MM.1S (cell line): ENCODE data around the gene PKD2L1.

Experiments
- DNase-seq: peaks from one replicate; pipeline ENCODE4 v3.0.0-alpha.2; 2015
- H2AFZ ChIP-seq: fragments of 300-600 bp; sonication (generic); 2 replicates; pipeline ENCODE4 v1.6.0; 2016; ENCODE audit warnings: antibody characterized with exemption, low read length
- H3F3A ChIP-seq: fragments of 300-600 bp; sonication (generic); 2 replicates; pipeline ENCODE4 v1.6.1; 2016; ENCODE audit warnings: mild to moderate bottlenecking, antibody characterized with exemption, low read length, moderate library complexity, mixed read lengths; ENCODE audit not compliant: insufficient read depth
- H3K27ac ChIP-seq: fragments of 300-600 bp; sonication (generic); 2 replicates; pipeline ENCODE4 v1.5.1; 2016; ENCODE audit warnings: mild to moderate bottlenecking, low read length
- H3K27me3 ChIP-seq: fragments of 300-600 bp; sonication (generic); replicated peaks from 2 replicates; pipeline ENCODE4 v1.6.0; 2016; ENCODE audit warnings: low read length; ENCODE audit not compliant: insufficient read depth
- H3K36me3 ChIP-seq: fragments of 300-600 bp; sonication (generic); replicated peaks from 2 replicates; pipeline ENCODE4 v1.6.1; 2016; ENCODE audit warnings: mild to moderate bottlenecking, low read length, mixed read lengths; ENCODE audit not compliant: insufficient read depth
- H3K4me1 ChIP-seq: fragments of 300-600 bp; sonication (generic); 2 replicates; pipeline ENCODE4 v1.6.1; 2016; ENCODE audit warnings: low read length, mixed read lengths
- H3K4me2 ChIP-seq: fragments of 300-600 bp; sonication (generic); 2 replicates; pipeline ENCODE4 v1.6.0; 2016; ENCODE audit warnings: low read depth, low read length
- H3K4me3 ChIP-seq: fragments of 300-600 bp; sonication (generic); 2 replicates; pipeline ENCODE4 v1.5.1; 2016; ENCODE audit warnings: low read length, mixed read lengths
- H3K79me2 ChIP-seq: fragments of 300-600 bp; sonication (generic); 2 replicates; pipeline ENCODE4 v1.6.1; 2016; ENCODE audit warnings: mixed run types, low read length, mixed read lengths
- H3K9ac ChIP-seq: fragments of 300-600 bp; sonication (generic); 2 replicates; pipeline ENCODE4 v1.6.1; 2016; ENCODE audit warnings: low read length, mixed read lengths
- H3K9me2 ChIP-seq: fragments of 300-600 bp; sonication (generic); replicated peaks from 2 replicates; pipeline ENCODE4 v1.6.1; 2016; ENCODE audit warnings: mild to moderate bottlenecking, low read length, mixed read lengths; ENCODE audit not compliant: insufficient read depth
- H3K9me3 ChIP-seq: fragments of 300-600 bp; sonication (generic); replicated peaks from 2 replicates; pipeline ENCODE4 v1.6.1; 2016; ENCODE audit warnings: mild to moderate bottlenecking, low read length, mixed read lengths; ENCODE audit not compliant: insufficient read depth
- H4K20me1 ChIP-seq: fragments of 300-600 bp; sonication (generic); 2 replicates; pipeline ENCODE4 v1.6.1; 2016; ENCODE audit warnings: mild to moderate bottlenecking, low read length, moderate library complexity, mixed read lengths; ENCODE audit not compliant: insufficient read depth
- EZH2 ChIP-seq: fragments of 300-600 bp; sonication (generic); optimal IDR thresholded peaks from 2 replicates; pipeline ENCODE3; 2017; ENCODE audit warnings: low read depth, mild to moderate bottlenecking, antibody characterized with exemption, low read length, mixed read lengths
- EZH2phosphoT487 ChIP-seq: fragments of 300-600 bp; sonication (generic); IDR thresholded peaks from 2 replicates; pipeline ENCODE4 v1.6.1; 2018; ENCODE audit warnings: antibody characterized with exemption, low read length
- TF ChIP-seq, protein P1 (sequence below): fragments of 300-600 bp; sonication (generic); IDR thresholded peaks from 2 replicates; pipeline ENCODE4 v1.5.1; 2016; ENCODE audit warnings: antibody characterized with exemption, low read length, mixed read lengths

PKD2L1 gene

DNA sequence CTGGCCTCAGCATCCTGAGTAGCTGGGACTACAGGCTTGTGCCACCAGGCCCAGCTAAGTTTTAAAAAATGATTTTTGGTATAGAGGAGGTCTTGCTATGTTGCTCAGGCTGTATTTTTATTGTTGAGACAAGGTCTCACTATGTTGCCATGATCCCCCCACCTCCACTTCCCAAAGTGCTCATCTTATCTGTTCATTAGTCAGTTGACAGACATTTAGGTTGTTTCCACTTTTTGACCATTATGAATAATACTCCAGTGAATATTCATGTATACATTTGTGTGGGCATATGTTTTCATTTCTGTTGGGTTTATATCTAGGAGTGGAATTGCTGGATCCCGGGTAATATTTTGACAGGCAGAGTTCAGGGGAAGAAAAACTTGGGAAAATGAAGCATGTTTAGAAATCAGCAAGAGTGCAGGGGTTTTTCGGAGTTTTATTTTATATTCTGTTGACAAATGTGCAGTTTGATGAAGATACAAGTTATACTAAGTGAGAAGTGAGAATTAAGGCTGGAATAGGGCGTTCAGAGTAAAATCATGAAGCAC, 14.3 kb upstream of the PKD2L1 start:
- no peak for DNase-seq
- no peaks in the 10 kb centered on the region for H3K9me2 ChIP-seq
- TF ChIP-seq, protein P1, sequence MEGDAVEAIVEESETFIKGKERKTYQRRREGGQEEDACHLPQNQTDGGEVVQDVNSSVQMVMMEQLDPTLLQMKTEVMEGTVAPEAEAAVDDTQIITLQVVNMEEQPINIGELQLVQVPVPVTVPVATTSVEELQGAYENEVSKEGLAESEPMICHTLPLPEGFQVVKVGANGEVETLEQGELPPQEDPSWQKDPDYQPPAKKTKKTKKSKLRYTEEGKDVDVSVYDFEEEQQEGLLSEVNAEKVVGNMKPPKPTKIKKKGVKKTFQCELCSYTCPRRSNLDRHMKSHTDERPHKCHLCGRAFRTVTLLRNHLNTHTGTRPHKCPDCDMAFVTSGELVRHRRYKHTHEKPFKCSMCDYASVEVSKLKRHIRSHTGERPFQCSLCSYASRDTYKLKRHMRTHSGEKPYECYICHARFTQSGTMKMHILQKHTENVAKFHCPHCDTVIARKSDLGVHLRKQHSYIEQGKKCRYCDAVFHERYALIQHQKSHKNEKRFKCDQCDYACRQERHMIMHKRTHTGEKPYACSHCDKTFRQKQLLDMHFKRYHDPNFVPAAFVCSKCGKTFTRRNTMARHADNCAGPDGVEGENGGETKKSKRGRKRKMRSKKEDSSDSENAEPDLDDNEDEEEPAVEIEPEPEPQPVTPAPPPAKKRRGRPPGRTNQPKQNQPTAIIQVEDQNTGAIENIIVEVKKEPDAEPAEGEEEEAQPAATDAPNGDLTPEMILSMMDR, result no peak
- no peak for TF ChIP-seq EZH2phosphoT487
- TF ChIP-seq EZH2, result no peak
- H3K27ac ChIP-seq, result no peak overlapping the region
- peaks cover 24% of the 10 kb centered on the region for H3K79me2 ChIP-seq
- peaks cover 3% of the 10 kb centered on the region; the same call in 1 of the 2 replicates for H3K36me3 ChIP-seq
- H3K4me1 ChIP-seq, result peaks cover 23% of the 10 kb centered on the region
- H3K27me3 ChIP-seq, result no peaks in the 10 kb centered on the region
- no peak overlapping the region for H3K4me2 ChIP-seq
- H4K20me1 ChIP-seq, result peaks cover 5% of the 10 kb centered on the region; the same call in 1 of the 2 replicates
- no peak overlapping the region for H2AFZ ChIP-seq
- H3K9me3 ChIP-seq, result no peaks in the 10 kb centered on the region
- peaks cover 4% of the 10 kb centered on the region; the same call in 1 of the 2 replicates for H3F3A ChIP-seq
- no peak overlapping the region for H3K4me3 ChIP-seq
- H3K9ac ChIP-seq, result no peak overlapping the region

DNA sequence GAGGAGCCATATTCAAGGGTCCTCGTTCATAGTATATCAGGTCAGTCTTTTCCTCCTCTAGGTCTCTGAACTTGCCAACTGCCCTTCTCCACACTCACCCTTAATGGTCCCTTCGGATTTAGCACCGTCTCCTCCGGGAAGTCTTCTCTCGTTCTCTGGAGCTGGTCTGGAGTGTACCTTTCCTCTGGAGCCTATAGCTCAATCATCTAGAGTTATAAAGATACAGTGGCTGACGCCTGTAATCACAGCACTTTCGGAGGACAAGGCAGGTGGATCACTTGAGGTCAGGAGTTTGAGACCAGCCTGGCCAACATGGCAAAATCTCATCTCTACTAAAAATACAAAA, 12.6 kb upstream of the PKD2L1 start:
- no peaks in the 10 kb centered on the region for H3K9me2 ChIP-seq
- no peak overlapping the region for H3K27ac ChIP-seq
- peaks cover 27% of the 10 kb centered on the region for H3K4me1 ChIP-seq
- H3K27me3 ChIP-seq, result no peaks in the 10 kb centered on the region
- peaks cover 12% of the 10 kb centered on the region; the same call in 1 of the 2 replicates for H3F3A ChIP-seq
- no peak for DNase-seq
- no peaks in the 10 kb centered on the region for H3K36me3 ChIP-seq
- H3K9me3 ChIP-seq, result no peaks in the 10 kb centered on the region
- no peak overlapping the region for H3K4me2 ChIP-seq
- H3K4me3 ChIP-seq, result no peak overlapping the region
- H2AFZ ChIP-seq, result no peak overlapping the region
- TF ChIP-seq, protein P1, result no peak
- TF ChIP-seq EZH2 (no peak), EZH2phosphoT487 (no peak)
- H3K79me2 ChIP-seq, result peaks cover 7% of the 10 kb centered on the region
- H4K20me1 ChIP-seq, result no peaks in the 10 kb centered on the region
- H3K9ac ChIP-seq, result no peak overlapping the region

DNA sequence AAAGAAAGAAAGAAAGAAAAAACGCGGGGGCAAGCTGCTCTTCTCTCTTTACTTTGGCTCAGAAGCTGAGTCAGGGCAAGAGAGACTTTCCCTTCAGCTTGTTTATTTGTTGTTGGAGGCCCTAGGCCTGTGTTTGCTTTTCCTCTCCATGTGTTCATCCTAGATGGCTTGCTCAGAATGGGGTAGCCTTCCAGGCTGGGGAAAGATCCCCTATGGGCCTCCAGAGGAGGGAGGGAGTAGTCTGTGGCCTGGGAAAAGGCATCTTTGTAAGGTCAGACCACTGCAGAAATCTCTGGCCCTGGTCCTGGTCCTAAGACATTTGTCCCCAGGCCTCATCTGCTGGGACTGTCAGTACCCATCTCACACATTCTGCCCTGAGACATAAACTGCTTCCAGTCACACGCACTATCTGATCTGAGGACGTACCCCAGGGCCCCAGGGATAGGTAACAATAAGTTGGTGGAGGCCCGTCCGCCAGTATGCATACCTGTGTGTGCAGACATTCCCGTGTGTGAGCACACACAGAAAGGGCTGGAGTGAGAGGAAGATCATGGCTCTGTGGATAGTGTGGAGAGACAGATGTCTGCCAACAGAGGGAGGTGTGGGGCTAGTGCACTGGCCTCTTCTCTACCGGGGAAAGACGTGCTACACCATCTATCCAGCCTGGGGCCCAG, 12.1 kb upstream of the PKD2L1 start:
- H3K9me3 ChIP-seq, result no peaks in the 10 kb centered on the region
- H3K27me3 ChIP-seq, result no peaks in the 10 kb centered on the region
- H3K9ac ChIP-seq, result no peak overlapping the region
- H3K4me1 ChIP-seq, result peaks cover 27% of the 10 kb centered on the region
- no peak for TF ChIP-seq EZH2phosphoT487
- TF ChIP-seq, protein P1, result peak; percentile 72
- H3K27ac ChIP-seq, result no peak overlapping the region
- H2AFZ ChIP-seq, result no peak overlapping the region
- H3K4me2 ChIP-seq, result no peak overlapping the region
- H3K79me2 ChIP-seq, result peaks cover 2% of the 10 kb centered on the region
- H3K36me3 ChIP-seq, result no peaks in the 10 kb centered on the region
- H3K4me3 ChIP-seq, result no peak overlapping the region
- H3F3A ChIP-seq, result peaks cover 12% of the 10 kb centered on the region; the same call in 1 of the 2 replicates
- H4K20me1 ChIP-seq, result no peaks in the 10 kb centered on the region
- DNase-seq, result peak; percentile 44
- H3K9me2 ChIP-seq, result no peaks in the 10 kb centered on the region
